DOHH2 (cell line): ENCODE data around the gene PLCG2.
A peak's percentile ranks its signal among the peaks of the same experiment; 100 is the strongest.

ENCODE experiments used
- H3F3A ChIP-seq: fragments of 200-600 bp; sonication (generic), shearing (Covaris generic); 2 replicates; pipeline ENCODE4 v1.6.0; 2016; ENCODE audit warnings: antibody characterized with exemption, mild to moderate bottlenecking; ENCODE audit not compliant: control insufficient read depth, insufficient read depth
- H3K27ac ChIP-seq: fragments of 200-600 bp; sonication (generic); 2 replicates; pipeline ENCODE4 v1.5.1; 2014; ENCODE audit warnings: low read depth, mild to moderate bottlenecking, low read length, moderate library complexity
- H3K27me3 ChIP-seq: fragments of 200-600 bp; sonication (generic); 2 replicates; pipeline ENCODE4 v1.6.1; 2014; ENCODE audit warnings: mild to moderate bottlenecking, low read length, mixed read lengths; ENCODE audit not compliant: control insufficient read depth
- H3K36me3 ChIP-seq: fragments of 200-600 bp; sonication (generic); 2 replicates; pipeline ENCODE4 v1.6.1; 2014; ENCODE audit warnings: mild to moderate bottlenecking, low read length, moderate library complexity, mixed read lengths; ENCODE audit not compliant: control insufficient read depth
- H3K4me1 ChIP-seq: fragments of 200-600 bp; sonication (generic); 2 replicates; pipeline ENCODE4 v1.6.1; 2014; ENCODE audit warnings: mild to moderate bottlenecking, low read length, mixed read lengths; ENCODE audit not compliant: control insufficient read depth
- H3K4me2 ChIP-seq: fragments of 200-600 bp; sonication (generic); 2 replicates; pipeline ENCODE4 v1.6.0; 2014; ENCODE audit warnings: mild to moderate bottlenecking, low read length, moderate library complexity
- H3K4me3 ChIP-seq: fragments of 200-600 bp; sonication (generic); 2 replicates; pipeline ENCODE4 v1.5.1; 2014; ENCODE audit warnings: mild to moderate bottlenecking, low read length, mixed read lengths
- H3K79me2 ChIP-seq: fragments of 200-600 bp; sonication (generic); 2 replicates; pipeline ENCODE4 v1.6.1; 2014; ENCODE audit warnings: mild to moderate bottlenecking, low read length, mixed read lengths; ENCODE audit not compliant: control insufficient read depth
- H3K9me2 ChIP-seq: fragments of 200-600 bp; sonication (generic); replicated peaks from 2 replicates; pipeline ENCODE4 v1.6.1; 2014; ENCODE audit warnings: mild to moderate bottlenecking, low read length, mixed read lengths; ENCODE audit not compliant: control insufficient read depth
- H3K9me3 ChIP-seq: fragments of 200-600 bp; sonication (generic); 2 replicates; pipeline ENCODE4 v1.6.1; 2014; ENCODE audit warnings: antibody characterized with exemption, low read length, mixed read lengths; ENCODE audit not compliant: control insufficient read depth, insufficient read depth
- H4K20me1 ChIP-seq: fragments of 200-600 bp; sonication (generic); 2 replicates; pipeline ENCODE4 v1.6.0; 2014; ENCODE audit warnings: low read depth, mild to moderate bottlenecking, antibody characterized with exemption, low read length, moderate library complexity; ENCODE audit not compliant: control insufficient read depth, insufficient read depth
- CTCF ChIP-seq: fragments of 200-600 bp; sonication (generic); IDR thresholded peaks from one replicate; pipeline ENCODE4 v1.5.1; 2014; ENCODE audit warnings: antibody characterized with exemption, mild to moderate bottlenecking, low read depth, low read length; ENCODE audit not compliant: poor library complexity, severe bottlenecking
- EZH2phosphoT487 ChIP-seq: fragments of 200-600 bp; sonication (generic); IDR thresholded peaks from 2 replicates; pipeline ENCODE4 v1.6.1; 2017; ENCODE audit warnings: borderline replicate concordance, mild to moderate bottlenecking, antibody characterized with exemption, low read length, moderate library complexity, mixed read lengths

PLCG2 gene

DNA sequence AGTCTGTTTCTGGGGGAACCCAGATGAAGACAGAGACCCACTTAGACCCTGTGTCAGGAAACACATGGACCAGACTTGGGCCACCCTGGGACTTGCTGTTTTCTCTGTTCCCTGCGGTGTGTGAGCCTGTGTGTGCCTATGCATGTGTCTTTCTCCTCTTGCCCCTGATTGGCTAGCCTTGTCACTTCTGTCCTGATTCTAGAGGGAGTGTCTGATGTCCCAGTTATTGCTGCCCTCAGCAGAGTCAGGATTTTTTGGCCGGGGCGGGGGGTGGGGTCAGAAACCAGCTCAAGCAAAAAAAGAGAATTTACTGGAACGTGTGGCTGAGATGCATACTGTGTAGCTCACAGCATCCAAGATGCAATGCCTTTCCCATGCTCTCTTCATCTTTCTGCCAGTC is 30.5 kb downstream of the PLCG2 start:
- Histone ChIP-seq H3K27me3 (no peaks in the 10 kb centered on the region), H3K9me2 (no peaks in the 10 kb centered on the region), H3K4me2 (peak overlapping the region; percentile 82), H3K36me3 (peaks cover 60% of the 10 kb centered on the region), H4K20me1 (no peaks in the 10 kb centered on the region), H3K27ac (peak overlapping the region; percentile 99), H3K79me2 (peaks cover 91% of the 10 kb centered on the region), H3K4me1 (peaks cover 94% of the 10 kb centered on the region), H3K9me3 (no peaks in the 10 kb centered on the region), H3K4me3 (peak overlapping the region; percentile 69), H3F3A (peaks cover 64% of the 10 kb centered on the region)
- TF ChIP-seq EZH2phosphoT487 (no peak), CTCF (no peak)

GRCh38 chr16:81810361-81810760 is 31.3 kb downstream of the PLCG2 start:
- Histone ChIP-seq H3K4me1 (peaks cover 94% of the 10 kb centered on the region), H3F3A (peaks cover 60% of the 10 kb centered on the region), H3K4me3 (peak overlapping the region; percentile 69), H4K20me1 (no peaks in the 10 kb centered on the region), H3K27me3 (no peaks in the 10 kb centered on the region), H3K36me3 (peaks cover 61% of the 10 kb centered on the region), H3K9me3 (no peaks in the 10 kb centered on the region), H3K9me2 (no peaks in the 10 kb centered on the region), H3K79me2 (peaks cover 91% of the 10 kb centered on the region), H3K27ac (peak overlapping the region; percentile 99), H3K4me2 (peak overlapping the region; percentile 82)
- no peak for TF ChIP-seq EZH2phosphoT487
- TF ChIP-seq CTCF, result no peak

DNA sequence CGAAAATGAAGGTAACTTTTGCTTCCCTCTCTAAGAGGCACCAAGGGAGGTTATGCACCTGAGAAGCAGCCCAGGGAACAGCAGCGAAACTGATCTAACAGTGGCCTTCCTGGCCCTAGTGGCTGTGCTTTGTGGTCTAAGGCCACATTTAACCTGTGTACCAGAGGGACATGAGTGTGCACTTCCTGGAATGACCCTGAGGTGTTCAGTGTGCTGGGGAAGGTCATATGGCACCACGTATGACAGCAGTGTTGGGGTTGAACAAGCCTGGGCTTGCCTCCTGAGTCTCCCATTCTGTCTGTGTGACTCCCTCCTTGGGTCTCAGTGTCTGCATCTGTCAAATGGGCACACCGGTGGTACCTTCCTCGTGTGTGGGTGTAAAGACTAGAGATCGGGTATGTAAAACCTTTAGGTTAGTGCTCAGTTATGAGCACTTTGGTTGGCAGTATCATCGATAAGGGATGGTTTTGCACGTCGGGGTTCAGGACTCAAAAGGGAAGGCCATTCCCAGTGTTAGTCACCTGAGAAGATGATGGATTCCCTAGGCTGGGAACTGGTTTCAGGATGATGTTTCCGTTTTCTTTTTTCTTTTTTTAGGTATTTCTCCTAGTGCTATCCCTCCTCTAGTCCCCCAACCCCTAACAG is 31.9 kb downstream of the PLCG2 start:
- peaks cover 91% of the 10 kb centered on the region for H3K79me2 ChIP-seq
- H3K4me1 ChIP-seq, result peaks cover 94% of the 10 kb centered on the region
- no peaks in the 10 kb centered on the region for H3K9me2 ChIP-seq
- H4K20me1 ChIP-seq, result no peaks in the 10 kb centered on the region
- H3K36me3 ChIP-seq, result peaks cover 57% of the 10 kb centered on the region
- TF ChIP-seq EZH2phosphoT487, result no peak
- TF ChIP-seq CTCF, result no peak
- peak overlapping the region; percentile 69 for H3K4me3 ChIP-seq
- H3K4me2 ChIP-seq, result peak overlapping the region; percentile 82
- no peaks in the 10 kb centered on the region for H3K27me3 ChIP-seq
- H3K9me3 ChIP-seq, result no peaks in the 10 kb centered on the region
- H3F3A ChIP-seq, result peaks cover 55% of the 10 kb centered on the region
- peak overlapping the region; percentile 99 for H3K27ac ChIP-seq
